NCI-H1436 (cell line): ENCODE data around the gene DAAM2.

Experiments
- DNase-seq: peaks from one replicate; lab custom pipeline; 2025; lab: John Stamatoyannopoulos, UW

DAAM2 gene

DNA sequence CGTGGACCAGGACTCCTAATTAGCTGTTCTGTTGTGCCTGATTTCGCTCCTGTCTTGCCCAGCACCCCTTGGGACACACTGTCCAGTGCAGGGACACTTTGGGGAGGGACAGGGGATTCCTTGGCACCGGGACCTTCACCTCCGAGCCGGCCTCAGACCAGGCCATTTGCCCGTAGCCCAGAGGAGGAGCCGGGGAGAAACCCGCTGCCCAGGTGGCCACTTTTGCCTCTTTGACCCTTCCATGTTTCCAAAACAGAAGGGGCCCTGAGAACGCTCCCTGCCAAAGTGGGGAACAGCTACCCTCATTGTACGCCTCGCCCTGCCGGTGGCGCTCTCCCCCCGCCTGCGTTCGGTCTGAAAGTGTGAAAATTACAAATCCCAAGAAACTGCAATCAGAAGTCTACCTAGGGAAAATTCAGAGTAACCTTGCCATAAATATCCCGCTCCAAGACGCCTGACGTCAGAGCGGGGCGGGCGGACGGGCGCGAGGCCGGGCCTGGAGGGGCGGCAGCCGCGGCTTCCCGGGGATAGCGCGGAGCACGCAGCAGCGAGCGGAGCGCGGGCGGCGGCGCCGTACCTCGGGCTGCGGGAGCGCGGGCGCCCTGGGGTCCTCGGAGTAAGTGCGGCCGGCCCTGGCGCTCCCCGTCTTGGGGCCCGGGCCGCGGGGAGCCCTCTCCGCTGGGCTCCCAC lies at the start of gene DAAM2:
DAAM2 (plus strand) TSS at position 527 of the 690 bp plus-strand sequence. CDS start 63,927 bp downstream, outside the sequence.
- no peak for DNase-seq

DNA sequence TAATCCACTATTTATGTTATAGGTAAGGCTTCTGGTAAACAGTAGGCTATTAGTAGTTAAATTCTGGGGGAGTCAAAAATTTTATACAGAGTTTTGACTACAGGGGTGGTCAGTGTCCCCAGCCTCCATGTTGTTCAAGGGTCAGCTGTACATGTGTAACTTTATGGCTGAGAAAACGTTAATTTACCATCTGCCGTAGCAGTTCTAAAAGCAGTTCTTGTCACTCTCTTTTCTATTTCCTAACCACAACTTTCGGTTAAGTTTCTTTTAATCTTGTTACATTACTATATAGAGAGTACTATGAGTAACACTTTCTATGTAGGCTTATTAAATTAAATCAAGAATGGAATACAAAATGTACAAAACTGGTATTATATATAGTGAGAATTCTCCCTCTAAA lies 45.4 kb upstream of the DAAM2 start:
- DNase-seq: no peak

DNA sequence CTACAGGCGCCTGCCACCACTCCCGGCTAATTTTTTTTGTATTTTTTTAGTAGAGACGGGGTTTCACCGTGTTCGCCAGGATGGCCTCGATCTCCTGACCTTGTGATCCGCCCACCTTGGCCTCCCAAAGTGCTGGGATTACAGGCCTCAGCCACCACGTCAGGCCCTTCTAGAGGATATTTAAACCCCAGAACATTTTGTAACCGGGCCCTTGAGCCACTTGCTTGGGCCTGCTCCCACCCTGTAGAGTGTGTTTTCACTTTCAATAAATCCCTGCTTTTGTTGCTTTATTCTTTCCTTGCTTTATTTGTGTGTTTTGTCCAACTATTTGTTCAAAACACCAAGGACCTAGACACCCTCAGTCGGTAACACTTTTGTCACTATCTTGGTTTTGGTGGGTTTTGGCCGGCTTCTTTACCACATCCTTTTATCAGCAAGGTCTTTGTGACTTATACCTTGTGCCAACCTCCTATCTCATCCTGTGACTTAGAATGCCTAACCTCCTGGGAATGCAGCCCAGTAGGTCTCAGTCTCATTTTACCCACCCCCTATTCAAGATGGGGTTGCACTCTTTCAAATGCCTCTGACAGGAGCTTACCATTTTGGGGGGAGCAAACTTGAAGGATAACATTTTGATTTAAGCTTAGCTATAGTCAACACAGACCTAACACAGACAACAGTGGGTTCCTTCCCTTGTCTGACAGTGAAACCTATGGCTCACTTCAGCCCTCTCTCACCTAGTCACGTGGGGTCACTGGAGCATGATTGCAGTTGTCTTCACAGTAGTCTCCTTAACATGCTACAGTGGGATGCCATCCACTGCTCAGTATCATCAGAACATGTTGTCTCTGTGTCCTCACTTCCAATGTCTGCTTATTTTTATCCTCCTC lies 39.1 kb upstream of the DAAM2 start:
- DNase-seq: no peak

DNA sequence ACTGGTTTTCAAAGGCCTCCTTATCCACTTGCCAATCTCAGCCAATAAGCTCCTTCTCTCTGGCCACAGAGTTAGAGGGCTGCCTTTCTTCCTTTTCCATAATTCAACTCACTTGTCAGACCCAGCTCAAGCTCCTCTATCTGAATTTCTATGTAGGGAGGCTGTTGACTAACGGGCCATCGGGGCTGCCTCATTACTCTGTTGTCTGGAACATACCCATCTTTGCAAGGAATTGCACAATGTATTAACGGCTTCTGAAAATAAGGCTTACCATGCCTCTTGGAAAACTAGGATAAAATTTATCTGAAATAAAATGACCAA lies 38.5 kb upstream of the DAAM2 start:
- no peak for DNase-seq

DNA sequence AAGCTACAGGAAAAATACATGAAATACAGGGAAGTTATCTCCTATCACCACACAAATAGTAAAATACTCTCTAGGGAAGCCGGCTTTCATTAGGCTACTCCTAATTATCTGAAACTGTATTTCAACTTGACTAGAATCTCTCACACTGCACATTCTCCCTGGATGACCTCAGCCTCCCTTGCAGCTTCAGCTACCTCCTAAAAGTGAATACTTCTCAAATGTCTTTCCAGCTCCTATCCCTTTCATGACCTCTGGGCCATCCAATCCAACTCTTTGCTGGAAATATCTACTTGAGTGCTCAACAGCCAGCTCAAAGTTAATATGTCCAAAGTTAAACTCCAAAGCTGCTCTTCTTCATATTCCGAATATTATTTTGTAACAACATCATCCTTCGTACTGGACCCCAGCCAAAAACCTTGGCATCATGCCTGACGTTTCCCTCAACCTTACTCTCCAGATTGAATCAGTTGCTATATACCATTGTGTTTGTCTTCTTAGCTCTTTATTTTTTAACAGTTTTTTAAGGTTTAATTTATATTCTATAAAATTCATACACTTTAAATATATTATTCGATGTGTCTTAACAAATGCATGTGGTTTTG lies 37.6 kb upstream of the DAAM2 start:
- no peak for DNase-seq

DNA sequence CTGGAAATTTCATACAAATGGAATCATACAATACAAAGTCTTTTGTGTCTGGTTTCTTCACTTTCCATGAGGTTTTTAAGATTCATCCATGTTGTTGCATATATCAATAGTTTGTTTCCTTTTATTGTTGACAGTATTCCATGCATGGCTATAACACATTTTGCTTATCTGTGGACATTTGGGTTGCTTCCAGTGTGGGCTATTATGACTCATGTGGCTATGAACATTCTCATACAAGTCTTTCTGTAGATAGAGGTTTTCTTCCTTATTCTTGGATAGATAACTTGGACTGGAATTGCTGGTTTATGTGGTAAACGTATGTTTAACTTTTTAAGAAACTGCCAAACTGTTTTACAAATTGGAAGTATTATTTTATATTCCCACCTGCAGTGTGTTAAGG lies 36.9 kb upstream of the DAAM2 start:
- no peak for DNase-seq

DNA sequence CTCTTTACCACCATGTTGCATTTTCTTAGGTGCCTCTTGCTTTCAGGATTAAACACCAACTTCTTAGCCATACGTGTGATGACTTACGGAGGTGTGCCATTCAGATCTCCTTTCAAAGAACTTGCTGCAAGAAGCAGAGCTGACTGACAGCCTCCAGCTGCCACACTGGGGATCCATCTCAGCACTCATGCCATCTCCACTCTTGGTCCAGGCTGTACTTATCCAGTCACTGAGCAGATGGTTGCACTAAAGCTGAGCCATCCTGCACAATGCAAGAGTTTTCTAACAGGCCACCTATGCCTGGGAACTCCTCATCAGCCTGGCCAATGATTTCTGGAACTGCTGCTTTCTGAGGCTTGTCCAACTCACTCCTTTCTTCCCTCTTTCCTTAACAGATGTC lies 35.6 kb upstream of the DAAM2 start:
- DNase-seq: no peak

DNA sequence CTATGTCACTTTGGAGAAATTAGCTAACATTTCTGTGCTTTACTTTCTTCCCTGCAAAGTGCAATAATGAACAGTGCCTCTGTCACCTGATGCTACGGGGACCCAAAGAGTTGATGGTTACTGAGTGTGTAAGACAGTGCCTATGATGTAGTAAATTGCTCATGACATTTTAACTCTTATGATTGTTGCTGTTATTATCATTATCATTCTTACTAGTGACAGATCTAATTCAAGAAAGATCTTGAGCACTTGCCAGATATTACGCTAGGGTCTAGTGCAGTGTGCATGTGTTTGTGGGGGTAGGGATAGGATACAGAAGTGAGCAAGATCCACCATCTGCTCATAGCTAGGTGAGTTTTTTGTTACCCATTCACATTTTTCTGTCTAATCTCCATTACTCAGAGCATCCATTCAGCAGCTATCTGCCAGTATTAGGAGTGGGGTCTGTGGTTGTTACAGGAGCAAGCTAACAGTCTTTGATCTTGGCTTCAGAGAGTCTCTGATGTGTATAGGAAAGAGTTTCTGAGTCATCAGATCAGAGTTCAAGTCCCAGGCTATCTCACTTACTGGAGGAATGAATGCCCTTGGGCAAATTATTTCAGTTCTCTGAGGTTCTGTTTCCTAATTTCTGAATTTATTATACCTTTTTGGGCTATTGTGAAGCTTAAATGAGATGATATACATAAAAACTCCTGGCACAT lies 33.1 kb upstream of the DAAM2 start:
- no peak for DNase-seq

DNA sequence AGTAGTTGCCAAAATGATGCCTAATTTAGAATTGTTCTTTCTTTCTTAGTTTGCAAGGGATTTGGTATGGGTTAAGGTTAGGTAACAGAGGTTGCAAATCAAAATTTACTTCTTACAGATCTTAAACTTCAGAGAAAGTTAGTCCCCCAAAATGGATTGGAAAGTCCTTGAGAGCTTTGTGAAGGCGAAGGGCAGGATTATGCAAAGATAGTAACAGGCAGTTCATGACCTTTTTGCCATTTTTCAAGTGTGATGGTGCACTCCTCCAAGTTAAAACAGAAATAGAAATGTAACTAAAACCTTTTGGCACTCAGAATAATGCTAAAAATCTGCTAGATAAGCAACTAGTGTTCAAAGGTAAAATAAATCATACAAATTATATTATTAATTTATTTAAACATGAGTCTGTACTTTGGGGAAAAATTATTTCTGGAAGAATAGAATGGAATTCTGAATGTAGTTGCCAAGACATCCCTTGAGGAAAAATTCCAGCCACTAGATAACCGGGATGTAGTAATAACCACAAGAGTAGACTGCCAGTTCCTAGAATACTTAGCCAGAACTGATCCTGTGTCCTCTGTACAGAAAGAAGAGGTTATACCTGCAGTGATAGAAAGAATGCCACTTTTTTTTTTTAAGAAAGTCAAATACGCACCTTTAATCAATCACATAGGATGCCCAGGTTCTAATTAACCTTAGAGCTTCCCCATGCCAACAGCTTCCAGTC lies 31.8 kb upstream of the DAAM2 start:
- no peak for DNase-seq

DNA sequence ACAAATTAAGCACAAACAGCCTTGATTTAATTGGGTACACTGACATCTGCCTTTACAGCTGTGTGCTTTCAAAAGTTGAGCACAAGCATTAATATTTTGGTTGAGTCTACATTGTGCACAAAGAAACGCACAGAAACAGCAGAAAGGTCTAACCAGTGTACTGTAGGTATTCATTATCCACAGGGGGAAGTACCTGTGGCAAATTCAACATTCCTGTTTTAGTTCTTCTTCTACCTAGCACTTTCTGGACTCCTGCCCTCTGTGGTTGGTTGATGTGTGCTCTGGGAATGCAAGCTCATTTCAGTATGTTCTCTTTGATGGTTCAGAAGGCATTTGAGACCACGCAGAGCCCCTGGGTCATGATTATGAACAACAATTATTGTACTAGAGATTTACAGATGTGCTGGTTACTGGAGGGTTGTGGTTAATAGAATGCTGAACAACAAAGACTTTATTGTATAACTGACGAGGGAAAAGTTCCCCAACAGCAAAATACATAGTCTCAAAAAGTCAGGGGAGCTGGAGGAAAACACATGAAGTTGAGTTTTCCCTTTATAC lies 26.6 kb upstream of the DAAM2 start:
- DNase-seq: no peak

DNA sequence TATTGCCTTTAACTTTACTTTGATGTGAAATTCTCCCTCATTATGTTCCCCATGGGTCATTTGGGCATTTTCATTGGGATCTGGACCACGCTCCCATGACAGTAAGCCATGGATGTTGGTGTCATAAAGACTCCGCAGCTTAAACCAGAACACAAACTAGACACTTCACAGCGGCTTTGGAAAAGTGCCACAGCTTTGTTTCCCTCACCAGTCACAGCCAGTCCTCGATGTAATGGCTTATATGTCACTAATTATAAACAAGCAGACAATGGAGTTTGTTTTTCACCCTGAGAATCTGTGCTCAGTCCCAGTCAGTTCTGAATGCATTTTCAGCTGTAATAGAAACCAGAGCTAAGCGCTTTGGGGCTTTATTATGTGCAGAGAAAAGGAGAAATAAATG lies 23.2 kb upstream of the DAAM2 start:
- DNase-seq: no peak

DNA sequence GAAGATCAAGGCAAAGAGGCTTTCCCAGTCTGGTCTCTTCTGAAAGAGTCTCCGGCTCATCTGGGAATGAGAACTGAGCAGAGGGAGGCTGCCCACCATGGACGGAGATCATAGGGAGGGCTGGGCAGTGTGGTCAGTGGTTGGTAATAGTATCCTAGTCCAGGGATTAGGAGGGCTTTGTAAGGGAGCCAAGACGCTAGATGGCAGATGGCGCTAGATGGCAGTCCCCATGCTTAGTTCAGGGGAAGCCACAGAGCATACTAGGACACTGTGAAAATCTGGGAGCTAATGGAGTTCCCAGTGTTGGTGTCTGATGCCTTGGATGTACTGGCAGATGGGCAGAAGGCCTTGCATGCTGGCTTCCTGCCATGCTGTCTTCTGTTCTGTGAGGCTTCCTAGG lies 21.7 kb upstream of the DAAM2 start:
- no peak for DNase-seq

DNA sequence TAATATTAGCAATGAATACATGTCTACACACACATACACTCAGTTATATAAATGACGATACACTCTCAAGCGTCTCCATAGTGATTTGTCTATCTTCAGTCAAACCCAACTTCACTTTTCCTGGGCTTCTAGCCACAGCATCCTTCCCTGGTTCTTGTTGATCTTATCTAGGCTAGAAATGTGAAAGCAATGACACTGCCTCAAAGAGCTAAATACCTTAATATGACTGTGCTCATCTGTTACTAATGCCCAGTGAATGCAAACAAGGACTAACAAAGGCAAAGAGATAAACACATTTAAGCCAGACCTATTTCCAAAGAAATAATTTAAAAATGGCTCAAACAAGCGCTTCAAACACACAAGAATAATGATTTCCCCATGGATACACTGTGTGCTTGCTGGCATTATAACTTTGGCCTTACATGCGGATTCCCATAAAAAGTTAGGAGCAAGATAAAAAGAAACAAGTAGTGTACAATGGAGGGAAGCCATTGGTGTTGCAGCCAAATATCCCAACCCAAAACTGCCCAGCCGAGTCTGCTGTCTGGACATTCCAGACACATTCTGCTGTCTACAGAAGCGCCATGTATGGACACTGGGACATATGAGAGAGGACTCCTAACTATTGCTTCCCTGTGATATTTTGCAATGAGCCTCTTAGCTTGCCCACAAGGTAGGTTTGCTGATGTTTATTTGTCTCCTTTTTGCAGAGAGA lies 19.5 kb upstream of the DAAM2 start:
- DNase-seq: no peak

DNA sequence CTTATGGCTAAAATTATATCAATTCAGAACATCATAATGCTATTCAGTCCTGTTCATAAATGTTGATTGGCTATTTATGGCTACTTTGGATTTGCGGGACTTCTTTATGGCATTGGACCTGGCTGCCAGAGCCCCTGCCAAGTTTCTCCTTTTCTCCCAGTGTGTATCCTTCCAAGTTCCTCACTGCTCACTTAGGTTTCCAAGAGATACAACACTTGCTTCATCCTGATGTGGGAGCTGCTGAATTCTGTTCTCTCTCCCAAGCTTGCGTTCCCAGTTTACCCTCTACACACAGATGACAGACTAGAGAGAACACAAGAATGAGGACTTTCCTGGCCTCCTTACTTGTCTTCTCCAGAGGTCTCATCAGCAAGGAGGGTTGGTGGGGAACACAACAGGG lies 18.4 kb upstream of the DAAM2 start:
- DNase-seq: no peak

DNA sequence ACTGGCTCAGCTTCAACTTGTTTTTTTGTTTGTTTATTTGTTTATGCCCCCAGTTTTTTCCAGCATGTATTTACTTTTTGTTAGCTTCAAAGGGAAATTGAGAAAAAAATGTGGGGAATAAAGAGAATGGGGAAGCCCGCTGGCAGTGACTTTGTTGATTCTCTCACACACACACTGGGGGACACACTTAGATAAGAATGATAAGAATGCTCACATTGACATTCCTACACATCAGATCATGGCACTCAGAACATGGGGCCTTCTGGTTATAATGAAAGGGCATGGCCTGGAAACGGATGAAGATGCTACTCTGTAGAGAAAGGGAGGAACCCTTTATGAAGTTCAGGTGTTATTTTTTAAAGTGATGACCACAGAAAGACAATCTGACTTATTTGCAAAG lies 15.6 kb upstream of the DAAM2 start:
- no peak for DNase-seq

DNA sequence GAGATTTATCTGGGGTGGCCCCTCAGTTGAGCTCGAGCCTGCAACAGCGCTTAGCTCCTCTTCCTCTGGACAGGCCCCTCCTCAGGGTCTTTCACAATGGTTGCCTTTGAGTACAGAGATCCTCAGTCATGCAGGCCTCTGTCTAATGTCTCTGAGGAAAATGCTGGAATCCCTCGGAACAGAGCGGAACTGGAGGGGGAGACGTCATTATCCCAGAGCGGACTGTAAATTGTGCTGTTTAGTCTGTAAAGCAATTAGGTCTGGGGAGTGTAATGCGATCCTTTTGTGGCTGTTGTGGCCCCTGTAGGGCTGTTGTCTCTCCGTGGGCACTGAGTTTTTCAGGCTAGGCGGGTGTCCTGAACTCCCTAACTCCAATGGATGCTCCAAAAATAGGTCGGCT lies 15.0 kb upstream of the DAAM2 start:
- DNase-seq: no peak

DNA sequence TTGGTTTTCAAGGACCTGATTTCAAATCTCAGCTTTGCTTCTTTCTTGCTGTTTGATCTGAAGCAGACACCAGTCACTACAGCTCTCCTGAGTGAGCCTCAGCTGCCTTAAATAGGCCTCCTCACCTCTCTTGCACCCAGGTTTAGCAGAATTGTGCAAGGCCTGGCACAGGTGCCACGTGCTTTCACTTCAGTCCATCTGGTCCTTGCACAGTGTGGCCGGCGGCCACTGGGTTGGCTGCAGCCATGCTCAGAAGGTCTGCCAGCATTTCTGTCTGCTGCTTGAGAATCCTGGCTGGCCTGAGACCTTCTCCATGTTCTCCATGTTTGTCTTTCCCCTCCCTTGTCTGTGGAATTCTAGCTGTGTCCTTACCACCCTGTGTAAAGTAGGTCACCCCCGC lies 14.5 kb upstream of the DAAM2 start:
- DNase-seq: no peak

DNA sequence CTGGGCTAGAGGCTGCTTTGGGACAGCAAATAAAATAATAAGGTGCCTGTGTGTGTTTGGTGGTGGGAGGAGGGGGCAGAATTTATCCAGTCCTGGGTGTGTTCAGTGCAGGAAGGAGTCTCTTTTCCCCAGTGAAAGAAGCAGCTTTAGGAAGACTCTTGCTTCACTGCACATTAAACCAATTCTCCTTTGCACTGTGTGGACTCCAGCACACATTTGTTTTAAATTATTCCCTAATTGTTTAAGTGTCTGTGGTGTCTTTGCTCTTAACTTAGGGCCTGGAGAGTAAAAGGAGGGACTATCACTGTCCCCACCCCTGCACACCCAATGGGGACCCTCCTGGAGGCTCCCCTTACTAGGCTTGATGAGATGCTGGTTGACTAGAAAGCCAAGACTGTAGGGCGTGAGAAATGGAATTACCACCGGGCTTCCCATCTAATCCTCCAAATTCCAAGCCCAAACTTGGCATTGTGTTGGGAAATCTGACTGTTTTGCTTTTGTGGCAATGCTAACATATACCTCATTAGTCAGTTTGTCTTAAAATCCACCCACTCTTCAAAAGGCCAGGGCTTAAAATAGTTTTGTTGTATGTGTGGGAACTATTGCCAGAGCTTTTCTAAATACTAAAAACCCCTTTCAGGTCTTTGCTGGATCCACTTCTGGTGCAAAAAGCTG lies 13.5 kb upstream of the DAAM2 start:
- no peak for DNase-seq

DNA sequence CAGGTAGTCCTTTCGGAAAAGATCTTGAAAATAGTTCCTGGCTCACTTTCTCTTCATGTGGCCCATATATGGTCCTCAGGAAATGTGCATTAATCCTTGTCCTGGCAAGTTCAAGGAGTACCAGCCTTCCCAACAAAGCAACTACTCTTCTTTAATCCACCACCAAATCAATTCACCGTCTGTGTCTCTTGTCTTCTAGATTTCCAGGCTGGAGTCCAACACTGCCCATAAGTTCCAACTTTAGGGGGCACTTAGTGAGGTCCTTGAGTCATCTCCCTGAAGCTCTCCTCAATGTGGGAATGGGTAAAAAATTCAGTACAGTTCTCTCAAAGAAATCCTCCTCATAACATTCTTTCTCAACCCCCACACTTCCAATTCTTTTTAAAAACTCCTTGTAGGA lies 6.9 kb upstream of the DAAM2 start:
- no peak for DNase-seq

DNA sequence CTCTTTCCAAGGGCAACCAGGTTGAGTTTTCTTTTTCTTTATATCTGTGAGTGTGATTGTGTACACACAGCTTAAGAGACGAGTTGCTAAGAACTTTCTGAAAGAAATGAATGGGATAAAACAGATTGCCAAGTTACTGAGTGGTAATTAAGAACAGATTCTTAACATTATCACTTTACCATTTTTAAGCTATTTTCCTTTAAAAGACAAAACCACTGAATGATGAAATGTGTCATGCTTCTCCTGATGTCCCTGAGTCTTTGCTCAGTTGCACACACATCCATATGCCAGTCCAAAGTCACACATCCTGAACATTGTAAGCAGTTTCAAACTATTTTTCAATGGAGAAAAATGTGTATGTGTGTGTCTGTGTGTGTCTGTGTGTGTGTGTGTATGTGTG lies 5.5 kb upstream of the DAAM2 start:
- DNase-seq: no peak
